HG03565 (cell line): Measurements from ENCODE around the gene THY1.
"Not testable (repeated sequence)": the region's sequence is repeated elsewhere in the genome, so short reads cannot be mapped to it uniquely, and the experiment has no call there.

Experiments used
- ATAC-seq: cut with Tn5 transposase; IDR thresholded peaks from one replicate; pipeline ENCODE4 v1.9.1; 2021; ENCODE audit warnings: mild to moderate bottlenecking, moderate library complexity; ENCODE audit not compliant: unreplicated experiment

The THY1 gene

GRCh38 chr11:119446434-119446833 lies 23.5 kb upstream of the THY1 start:
- no peak for ATAC-seq

GRCh38 chr11:119445850-119446249 lies 22.9 kb upstream of the THY1 start:
- ATAC-seq = no peak

- no peak for ATAC-seq
Observed at GRCh38 chr11:119445379-119445778, 22.4 kb upstream of the THY1 start.

GRCh38 chr11:119441898-119442243 lies 18.9 kb upstream of the THY1 start:
- no peak for ATAC-seq

GRCh38 chr11:119438599-119438998 lies 15.6 kb upstream of the THY1 start:
- ATAC-seq = no peak

GRCh38 chr11:119437521-119437920 lies 14.5 kb upstream of the THY1 start:
- not testable (repeated sequence) for ATAC-seq

GRCh38 chr11:119436711-119437110 lies 13.7 kb upstream of the THY1 start:
- ATAC-seq = no peak

- no peak for ATAC-seq
Observed at GRCh38 chr11:119436093-119436492, 13.1 kb upstream of the THY1 start.

- ATAC-seq = no peak
Observed at GRCh38 chr11:119434591-119435330, 11.8 kb upstream of the THY1 start.

- ATAC-seq = no peak
Observed at GRCh38 chr11:119433358-119433725, 10.4 kb upstream of the THY1 start.

GRCh38 chr11:119432484-119433357 lies 9.7 kb upstream of the THY1 start:
- no peak for ATAC-seq

- no peak for ATAC-seq
Observed at GRCh38 chr11:119431523-119431922, 8.6 kb upstream of the THY1 start.

- ATAC-seq = no peak
Observed at GRCh38 chr11:119427279-119427678, 4.3 kb upstream of the THY1 start.

- no peak for ATAC-seq
Observed at GRCh38 chr11:119426142-119426541, 3.2 kb upstream of the THY1 start.

GRCh38 chr11:119424775-119425174 lies 1.8 kb upstream of the THY1 start:
- ATAC-seq = no peak

GRCh38 chr11:119424276-119424675 lies 1.3 kb upstream of the THY1 start:
- ATAC-seq = no peak

- ATAC-seq = no peak
Observed at GRCh38 chr11:119423509-119424254, 710 bp upstream of the THY1 start.

GRCh38 chr11:119421941-119422808 lies 797 bp downstream of the THY1 start:
- no peak for ATAC-seq

GRCh38 chr11:119421351-119421750 lies 1.6 kb downstream of the THY1 start:
- ATAC-seq = no peak

- no peak for ATAC-seq
Observed at GRCh38 chr11:119420631-119421030, 2.3 kb downstream of the THY1 start.
